Femur (tissue), 1 donor: ENCODE measurements around the gene CST7.

Experiments
- DNase-seq: peaks from one replicate; pipeline ENCODE4 v3.0.0-alpha.2; 2017

The CST7 gene

DNA sequence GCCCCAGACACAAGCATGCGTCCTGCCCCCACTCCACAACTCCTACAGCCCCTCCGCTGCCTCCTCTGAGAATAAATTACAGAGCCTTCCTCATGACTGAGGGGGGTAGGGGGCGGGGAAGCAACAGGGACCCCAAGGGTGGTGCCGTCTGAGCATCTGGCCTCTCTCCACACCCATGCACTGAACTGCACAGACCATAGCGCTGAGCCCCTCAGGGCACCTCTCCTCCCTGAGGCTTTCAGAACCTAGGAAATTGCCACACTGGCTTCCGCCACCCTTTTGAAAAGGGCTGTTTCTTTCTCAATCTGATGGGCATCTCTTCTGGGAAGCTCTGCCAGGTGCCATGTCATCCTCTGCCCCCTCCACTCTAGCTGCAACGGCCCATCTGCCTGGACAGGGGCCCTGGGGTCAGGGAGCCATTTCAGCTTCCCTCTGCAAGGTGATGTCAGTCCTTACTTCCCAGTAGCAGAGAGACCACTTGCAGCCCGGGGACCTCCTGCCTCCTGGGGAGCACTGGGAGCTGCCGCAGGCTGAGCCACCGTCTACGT, 2.5 kb downstream of the CST7 start:
- DNase-seq = no peak

DNA sequence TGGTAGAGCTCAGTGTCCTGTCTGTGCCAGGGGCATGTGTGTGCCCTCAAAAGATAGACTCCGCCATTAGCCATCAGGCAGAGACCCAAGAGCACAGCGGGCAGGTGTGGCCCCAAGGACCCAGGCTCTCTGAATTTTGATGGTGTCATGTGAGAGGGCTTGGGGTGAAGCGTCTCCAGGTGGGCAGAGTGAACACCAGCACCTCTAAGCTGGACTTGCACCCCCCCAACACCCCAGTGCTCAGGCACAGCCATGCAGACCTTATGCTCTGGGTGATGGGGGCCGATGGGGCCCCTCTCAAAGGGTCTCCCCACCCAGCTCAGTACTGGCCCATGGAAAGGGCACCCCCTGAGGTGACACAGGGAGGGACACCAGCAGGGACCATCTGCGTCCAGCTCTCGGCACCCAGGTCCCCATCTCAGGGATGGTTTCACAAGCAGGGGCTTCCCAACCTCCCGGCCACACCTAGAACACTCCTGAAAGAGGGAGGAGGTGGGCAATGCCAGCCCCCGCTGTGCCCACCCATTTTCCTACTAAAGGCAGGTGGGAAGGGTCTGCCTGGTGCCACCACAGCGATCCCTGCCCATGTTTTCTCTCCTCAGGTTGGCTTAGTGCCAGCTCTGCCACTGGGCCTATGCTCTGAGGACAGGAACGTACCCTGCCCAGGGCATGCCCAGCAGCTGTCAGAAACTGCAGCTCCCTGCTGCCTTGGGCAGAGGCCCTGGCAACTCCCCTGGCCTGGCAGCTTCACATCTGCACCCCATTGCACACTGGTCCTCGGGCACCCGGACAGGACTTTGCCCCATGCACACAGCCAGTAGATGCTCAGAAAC, 3.5 kb downstream of the CST7 start:
- DNase-seq = no peak

GRCh38 chr20:24953209-24953575, 4.1 kb downstream of the CST7 start:
- DNase-seq = no peak

- DNase-seq = no peak
These were observed 4.6 kb downstream of the CST7 start for GRCh38 chr20:24953621-24954133.

- DNase-seq = no peak
These were observed 5.1 kb downstream of the CST7 start for GRCh38 chr20:24954151-24954550.

- no peak for DNase-seq
These were observed 5.5 kb downstream of the CST7 start for GRCh38 chr20:24954566-24954965.

DNA sequence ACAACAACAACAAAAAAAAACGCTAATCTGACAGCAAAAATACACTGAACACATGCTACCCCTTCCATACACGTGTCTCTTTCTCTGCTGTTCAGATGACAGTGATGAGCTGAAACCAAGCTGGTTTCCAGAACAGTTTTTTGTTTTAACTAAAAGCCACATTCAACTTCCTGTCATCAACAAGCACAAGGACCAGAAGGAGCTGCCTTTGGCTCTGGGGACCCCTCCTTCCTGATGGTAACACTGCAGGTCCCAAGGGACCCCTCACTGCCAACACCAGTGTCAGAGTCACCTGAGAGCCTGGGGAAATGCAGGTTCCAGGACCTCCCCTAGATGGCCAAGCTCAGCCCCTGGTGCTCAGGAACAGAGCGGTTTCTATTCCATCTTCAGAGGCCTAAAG, 6.0 kb downstream of the CST7 start:
- no peak for DNase-seq

- DNase-seq = no peak
These were observed 7.2 kb downstream of the CST7 start for GRCh38 chr20:24956001-24956841.

GRCh38 chr20:24957326-24958016, 8.4 kb downstream of the CST7 start:
- DNase-seq = no peak

DNA sequence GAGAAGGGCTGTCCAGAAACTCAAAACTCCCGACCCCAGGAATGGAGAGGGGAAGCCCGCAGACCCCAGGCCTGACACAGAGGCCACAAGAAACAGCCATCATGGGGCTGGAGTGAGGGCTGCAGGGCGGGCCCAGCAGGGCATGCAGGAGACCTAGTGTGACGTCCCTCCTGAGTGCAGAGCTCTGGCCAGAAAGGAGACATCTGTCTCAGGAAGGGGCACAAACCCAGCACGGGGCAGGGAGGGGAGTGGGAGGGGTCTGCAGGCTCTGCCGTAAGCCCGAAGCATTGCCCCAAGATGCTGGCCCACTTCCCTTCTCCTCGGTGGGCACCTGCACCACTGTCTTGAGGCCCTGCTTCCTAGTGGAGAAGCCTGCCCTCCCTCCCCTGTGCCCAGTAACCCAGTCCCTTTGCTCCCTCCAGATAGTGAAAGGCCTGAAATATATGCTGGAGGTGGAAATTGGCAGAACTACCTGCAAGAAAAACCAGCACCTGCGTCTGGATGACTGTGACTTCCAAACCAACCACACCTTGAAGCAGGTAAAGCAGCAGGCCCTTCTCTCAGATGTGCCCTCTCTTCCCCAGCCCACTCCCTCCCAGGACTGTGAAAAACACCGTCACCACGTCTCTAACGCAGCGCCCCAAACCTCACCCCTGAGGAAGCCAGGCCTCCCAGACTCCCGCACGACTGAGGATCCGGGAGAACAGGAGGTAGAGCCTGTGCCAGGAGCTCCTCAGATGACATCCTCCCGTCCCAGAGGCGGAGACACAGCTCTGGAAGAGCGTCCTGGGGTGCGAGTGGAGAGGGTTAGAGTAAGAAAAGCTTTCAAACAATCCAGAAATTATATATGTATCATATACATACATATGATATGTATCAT, 9.7 kb downstream of the CST7 start:
- no peak for DNase-seq

DNA sequence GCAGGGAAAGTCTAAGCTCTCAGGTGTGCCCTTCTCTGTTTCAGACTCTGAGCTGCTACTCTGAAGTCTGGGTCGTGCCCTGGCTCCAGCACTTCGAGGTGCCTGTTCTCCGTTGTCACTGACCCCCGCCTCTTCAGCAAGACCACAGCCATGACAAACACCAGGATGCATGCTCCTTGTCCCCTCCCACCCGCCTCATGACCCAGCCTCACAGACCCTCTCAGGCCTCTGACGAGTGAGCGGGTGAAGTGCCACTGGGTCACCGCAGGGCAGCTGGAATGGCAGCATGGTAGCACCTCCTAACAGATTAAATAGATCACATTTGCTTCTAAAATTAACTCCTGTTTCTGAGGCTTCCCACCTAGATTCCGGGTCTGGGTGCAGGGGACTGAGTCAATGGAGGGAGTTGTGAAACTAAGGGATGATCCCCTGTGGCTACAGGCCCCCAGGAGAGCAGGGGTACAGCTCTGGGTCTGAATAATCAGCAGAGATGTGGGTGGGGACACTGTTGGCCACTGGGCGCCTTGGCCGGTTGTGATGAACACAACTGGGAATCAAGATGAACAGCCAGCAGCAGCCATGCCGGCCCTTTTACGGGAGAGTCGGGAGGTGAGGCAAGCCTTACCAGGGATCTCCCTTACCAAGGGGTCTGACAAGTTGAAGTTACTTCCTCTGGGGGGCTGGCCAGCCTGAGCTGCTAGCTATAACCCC, 10.7 kb downstream of the CST7 start:
- DNase-seq = no peak

- DNase-seq = no peak
These were observed 11.3 kb downstream of the CST7 start for GRCh38 chr20:24960302-24960801.

- no peak for DNase-seq
These were observed 11.8 kb downstream of the CST7 start for GRCh38 chr20:24960861-24961260.

GRCh38 chr20:24961384-24962181, 12.5 kb downstream of the CST7 start:
- DNase-seq = no peak

DNA sequence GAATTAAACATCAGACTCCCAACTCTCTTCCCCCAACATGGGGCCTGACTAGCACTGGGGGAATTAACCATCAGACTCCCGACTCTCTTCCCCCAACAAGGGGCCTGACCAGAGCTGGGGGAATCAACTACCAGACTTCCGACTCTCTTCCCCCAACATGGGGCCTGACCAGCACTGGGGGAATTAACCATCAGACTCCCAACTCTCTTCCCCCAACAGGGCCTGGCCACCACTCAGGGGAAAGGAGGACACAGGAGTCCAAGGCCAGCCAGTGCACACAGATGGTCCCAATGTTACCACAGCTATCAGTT, 13.1 kb downstream of the CST7 start:
- no peak for DNase-seq

DNA sequence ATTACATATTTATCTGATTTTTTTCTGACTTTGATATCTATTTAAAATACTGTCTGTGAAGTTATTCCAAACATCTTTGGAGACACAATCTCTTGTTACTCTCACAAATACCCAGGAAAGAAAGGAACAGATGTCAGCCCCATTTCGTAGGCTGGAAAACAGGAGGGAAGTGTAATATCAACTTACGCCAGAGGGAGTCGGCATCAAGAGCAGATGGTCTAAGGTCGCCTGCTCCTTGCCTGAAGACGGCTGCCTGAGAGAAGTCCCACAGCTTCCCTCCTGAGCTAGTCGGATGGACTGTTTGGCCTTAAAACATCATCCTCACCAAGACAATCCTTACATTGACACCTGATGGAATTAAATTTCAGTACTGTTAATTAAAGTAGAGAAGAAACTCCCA, 13.4 kb downstream of the CST7 start:
- DNase-seq = no peak

DNA sequence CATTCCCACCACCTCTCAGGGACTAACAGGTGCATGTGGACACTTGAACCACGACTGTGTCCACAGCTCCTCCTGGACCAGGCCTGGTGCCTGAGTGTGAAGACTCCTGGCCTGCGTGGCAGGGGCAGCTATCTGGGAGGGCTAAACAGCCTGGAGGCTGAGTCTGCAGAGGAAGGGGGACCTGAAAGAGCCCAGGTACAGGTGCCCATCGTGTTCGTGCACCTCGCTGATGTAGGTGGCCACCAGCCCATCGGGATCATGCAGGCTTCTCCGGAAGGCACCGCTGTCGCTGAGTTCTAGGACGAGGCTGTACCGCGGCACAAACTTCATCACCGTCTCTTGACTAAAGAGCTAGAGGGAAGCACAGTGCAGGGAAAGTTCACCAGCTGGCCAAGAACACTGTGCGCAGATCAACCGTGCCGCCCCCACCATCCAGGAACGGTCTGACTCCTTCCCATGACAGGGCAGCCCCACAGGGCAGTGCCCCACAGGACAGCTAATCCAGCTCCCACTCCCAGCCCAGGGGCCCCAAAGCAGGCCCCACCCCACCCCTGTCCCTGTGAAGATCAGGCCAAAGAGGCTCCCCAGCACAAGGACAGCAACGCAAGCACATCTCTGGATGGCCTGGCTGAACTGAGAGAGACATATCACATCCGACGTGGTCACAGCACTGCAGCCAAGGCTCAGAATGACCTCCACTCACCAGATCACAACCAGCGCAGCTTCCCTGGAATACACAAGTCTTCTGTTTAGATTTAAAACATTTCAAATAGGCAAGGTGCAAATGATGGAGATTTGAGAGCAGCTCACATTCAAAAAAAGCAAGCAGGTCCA, 14.8 kb downstream of the CST7 start:
- no peak for DNase-seq

GRCh38 chr20:24964506-24964840, 15.4 kb downstream of the CST7 start:
- peak; percentile 75 for DNase-seq

- DNase-seq = peak; percentile 53
These were observed 16.2 kb downstream of the CST7 start for GRCh38 chr20:24965065-24965919.
